T-cell (primary cell): Measurements from ENCODE around the gene GET4. TPM values are rescaled to one million over a fixed set of nuclear protein-coding genes. Genes with fewer than 3 reads are reported as not detected.
"Not testable (repeated sequence)": the region's sequence is repeated elsewhere in the genome, so short reads cannot be mapped to it uniquely, and the experiment has no call there.

Experiments
- ATAC-seq, 4 experiments: fragments of 200-7000 bp in 3 of 4; fragments of 150-1000 bp in 1 of 4; cut with Tn5 transposase; replicated peaks in 1 of 4; 1 replicate in 3 of 4; 2 replicates in 1 of 4; pipeline ENCODE4 v1.10.0; 2021; ENCODE audit warnings: moderate library complexity in 3 of 4, mild to moderate bottlenecking in 2 of 4, moderate number of reproducible peaks in 1 of 4
- CTCF ChIA-PET, 2 donors: fragments of 300-600 bp; sonication (Branson Sonifier 250); formaldehyde crosslinking; loops; one replicate each; lab custom pipeline; 2022; ENCODE audit warnings: antibody characterized with exemption in 2 of 2; lab: Charles Lee
- POLR2A ChIA-PET, 2 donors: fragments of 300-600 bp; sonication (Branson Sonifier 250); formaldehyde crosslinking; loops; one replicate each; lab custom pipeline; 2022; ENCODE audit warnings: antibody characterized with exemption in 2 of 2; lab: Charles Lee
- DNase-seq, 35 experiments: peaks; one replicate each; pipeline versions ENCODE4 v3.0.0 to v3.0.0-alpha.2; 2013 to 2023
- H3K27ac ChIP-seq: one replicate; pipeline ENCODE4 v1.5.1; 2013; ENCODE audit warnings: low read length
- H3K27me3 ChIP-seq, 2 experiments: replicated peaks in 1 of 2; 1 replicate in 1 of 2; 2 replicates in 1 of 2; pipeline versions ENCODE4 v1.6.1 to v1.7.0; 2013; ENCODE audit warnings: low read length in 1 of 2, mixed read lengths in 1 of 2; ENCODE audit not compliant: control insufficient read depth in 2 of 2, insufficient read depth in 2 of 2; ENCODE audit errors: extremely low read depth in 1 of 2
- H3K36me3 ChIP-seq, 2 donors: 1 replicate in 1 of 2; 2 replicates in 1 of 2; pipeline versions ENCODE4 v1.6.1 to v1.7.0; 2013; ENCODE audit warnings: low read length in 1 of 2; ENCODE audit not compliant: control insufficient read depth in 2 of 2, insufficient read depth in 1 of 2; ENCODE audit errors: extremely low read depth in 1 of 2
- H3K4me1 ChIP-seq, 2 experiments: 1 replicate in 1 of 2; 2 replicates in 1 of 2; pipeline versions ENCODE4 v1.6.1 to v1.7.0; 2013; ENCODE audit warnings: low read length in 2 of 2, mixed read lengths in 1 of 2; ENCODE audit not compliant: insufficient read depth in 2 of 2, control insufficient read depth in 1 of 2; ENCODE audit errors: extremely low read depth in 1 of 2
- H3K4me3 ChIP-seq, 2 donors: 1 replicate in 1 of 2; 2 replicates in 1 of 2; pipeline versions ENCODE4 v1.5.1 to v1.7.0; 2013; ENCODE audit warnings: mild to moderate bottlenecking in 2 of 2, low read length in 1 of 2, moderate library complexity in 1 of 2; ENCODE audit not compliant: control insufficient read depth in 1 of 2; ENCODE audit errors: extremely low read depth in 1 of 2
- H3K9me3 ChIP-seq: 2 replicates; pipeline ENCODE4 v1.7.0; 2013
- H3K27ac Mint-ChIP-seq, 2 donors: one replicate each; pipeline ENCODE4 v1.8.0; 2020 to 2021; ENCODE audit warnings: mild to moderate bottlenecking in 2 of 2, mixed read lengths in 2 of 2
- H3K27me3 Mint-ChIP-seq, 2 donors: one replicate each; pipeline ENCODE4 v1.8.0; 2021 to 2022; ENCODE audit warnings: mixed read lengths in 2 of 2
- H3K36me3 Mint-ChIP-seq: one replicate; pipeline ENCODE4 v1.8.0; 2021; ENCODE audit warnings: mixed read lengths
- H3K4me1 Mint-ChIP-seq, 3 donors: one replicate each; pipeline ENCODE4 v1.8.0; 2020 to 2022; ENCODE audit warnings: mixed read lengths in 3 of 3, mild to moderate bottlenecking in 1 of 3
- H3K4me3 Mint-ChIP-seq, 3 donors: one replicate each; pipeline ENCODE4 v1.8.0; 2020 to 2022; ENCODE audit warnings: mild to moderate bottlenecking in 3 of 3, mixed read lengths in 3 of 3, moderate library complexity in 3 of 3
- H3K9me3 Mint-ChIP-seq, 3 donors: one replicate each; pipeline ENCODE4 v1.8.0; 2020 to 2022; ENCODE audit warnings: mixed read lengths in 3 of 3
- WGBS: methylation state at CpG from one replicate; pipeline ENCODE4 v1.1.5; 2013; ENCODE audit warnings: missing lambda C conversion rate; ENCODE audit not compliant: insufficient coverage; 5-methylcytosine and 5-hydroxymethylcytosine counted together
- total RNA-seq, 35 experiments: library from RNA in 6 of 35; stranded (reverse) in 6 of 35; fragments of 120-200 nt in 1 of 35; gene quantifications; one replicate each; pipeline versions ENCODE4 v1.2.1 to v1.2.4 and lab custom pipeline; 2013 to 2026

Gene GET4
- total RNA-seq, 5 donors from 2014 or later (not counting 1 experiment from before 2014, with no cell fraction given), result 52.2 to 76.4 (median 54.7) TPM

- H3K36me3 Mint-ChIP-seq, result peaks cover 53% of the 10 kb centered on the region
- H3K4me1 Mint-ChIP-seq, result peaks cover 0 to 3% (median 0%) of the 10 kb centered on the region in 3 donors
- no peak overlapping the region for H3K4me3 ChIP-seq
- POLR2A ChIA-PET, result no interaction called here
- peaks cover 17 to 55% of the 10 kb centered on the region in 2 donors for H3K36me3 ChIP-seq
- CTCF ChIA-PET, result no interaction called here
- no peaks in the 10 kb centered on the region for H3K9me3 Mint-ChIP-seq
- no peaks in the 10 kb centered on the region for H3K4me1 ChIP-seq
- H3K27me3 Mint-ChIP-seq, result no peaks in the 10 kb centered on the region
- no peak overlapping the region for H3K27ac Mint-ChIP-seq
- H3K4me3 Mint-ChIP-seq, result no peak overlapping the region
- no peaks in the 10 kb centered on the region for H3K27me3 ChIP-seq
- ATAC-seq, result no peak
- DNase-seq, result no peak
- H3K27ac ChIP-seq, result no peak overlapping the region
- WGBS, result 99% methylated on average over 14 of the region's 15 CpGs
- no peaks in the 10 kb centered on the region for H3K9me3 ChIP-seq
These were observed 31.8 kb upstream of the GET4 start for GRCh38 chr7:844514-844913.

- CTCF ChIA-PET, result no interaction called here
- no peak overlapping the region for H3K27ac ChIP-seq
- H3K4me3 ChIP-seq, result no peak overlapping the region
- H3K4me1 Mint-ChIP-seq, result peaks cover 0 to 3% (median 0%) of the 10 kb centered on the region in 3 donors
- no peaks in the 10 kb centered on the region for H3K4me1 ChIP-seq
- no peaks in the 10 kb centered on the region for H3K9me3 Mint-ChIP-seq
- H3K36me3 Mint-ChIP-seq, result peaks cover 54% of the 10 kb centered on the region
- H3K27ac Mint-ChIP-seq, result no peak overlapping the region
- no peaks in the 10 kb centered on the region for H3K9me3 ChIP-seq
- DNase-seq, result no peak
- POLR2A ChIA-PET, result no interaction called here
- peaks cover 17 to 55% of the 10 kb centered on the region in 2 donors for H3K36me3 ChIP-seq
- H3K4me3 Mint-ChIP-seq, result no peak overlapping the region
- ATAC-seq, result no peak
- WGBS, result 98% methylated on average over 14 of the region's 22 CpGs
- no peaks in the 10 kb centered on the region for H3K27me3 Mint-ChIP-seq
- no peaks in the 10 kb centered on the region for H3K27me3 ChIP-seq
These were observed 31.3 kb upstream of the GET4 start for GRCh38 chr7:845091-845490.

- no peak overlapping the region for H3K4me3 Mint-ChIP-seq
- ChIA-PET CTCF (no interaction called here), POLR2A (no interaction called here)
- 95% methylated on average over 10 of the region's 11 CpGs for WGBS
- Histone ChIP-seq H3K4me3 (no peak overlapping the region), H3K27me3 (no peaks in the 10 kb centered on the region), H3K27ac (no peak overlapping the region), H3K36me3 (peaks cover 15 to 52% of the 10 kb centered on the region in 2 donors), H3K9me3 (no peaks in the 10 kb centered on the region), H3K4me1 (no peaks in the 10 kb centered on the region)
- no peak overlapping the region for H3K27ac Mint-ChIP-seq
- ATAC-seq (no peak), DNase-seq (no peak)
- H3K9me3 Mint-ChIP-seq, result no peaks in the 10 kb centered on the region
- H3K27me3 Mint-ChIP-seq, result no peaks in the 10 kb centered on the region
- peaks cover 54% of the 10 kb centered on the region for H3K36me3 Mint-ChIP-seq
- peaks cover 0 to 3% (median 0%) of the 10 kb centered on the region in 3 donors for H3K4me1 Mint-ChIP-seq
These were observed 30.6 kb upstream of the GET4 start for GRCh38 chr7:845731-846130.

GRCh38 chr7:846958-847650 is 29.2 kb upstream of the GET4 start:
- DNase-seq, H3K9me3 Mint-ChIP-seq, H3K9me3 ChIP-seq, ATAC-seq, H3K4me3 Mint-ChIP-seq, H3K27ac Mint-ChIP-seq, H3K4me1 ChIP-seq, H3K27ac ChIP-seq, H3K4me1 Mint-ChIP-seq, POLR2A ChIA-PET, H3K4me3 ChIP-seq, CTCF ChIA-PET, H3K27me3 Mint-ChIP-seq, H3K27me3 ChIP-seq: not testable (repeated sequence)
- WGBS, result 95% methylated on average over 20 of the region's 37 CpGs
- peaks cover 15 to 56% of the 10 kb centered on the region in 2 donors for H3K36me3 ChIP-seq
- H3K36me3 Mint-ChIP-seq, result peaks cover 53% of the 10 kb centered on the region

GRCh38 chr7:847728-848127 is 28.6 kb upstream of the GET4 start:
- peaks cover 20 to 56% of the 10 kb centered on the region in 2 donors for H3K36me3 ChIP-seq
- H3K4me3 ChIP-seq, H3K27me3 Mint-ChIP-seq, H3K27ac ChIP-seq, H3K4me1 ChIP-seq, H3K9me3 ChIP-seq, DNase-seq, POLR2A ChIA-PET, ATAC-seq, H3K9me3 Mint-ChIP-seq, H3K4me1 Mint-ChIP-seq, H3K27me3 ChIP-seq, H3K4me3 Mint-ChIP-seq, H3K27ac Mint-ChIP-seq, CTCF ChIA-PET: not testable (repeated sequence)
- 91% methylated on average over 19 of the region's 28 CpGs for WGBS
- H3K36me3 Mint-ChIP-seq, result peaks cover 47% of the 10 kb centered on the region

GRCh38 chr7:849145-849544 is 27.2 kb upstream of the GET4 start:
- ATAC-seq (no peak), DNase-seq (no peak)
- peaks cover 44% of the 10 kb centered on the region for H3K36me3 Mint-ChIP-seq
- peaks cover 0 to 3% (median 0%) of the 10 kb centered on the region in 3 donors for H3K4me1 Mint-ChIP-seq
- no peaks in the 10 kb centered on the region for H3K4me1 ChIP-seq
- H3K9me3 Mint-ChIP-seq, result no peaks in the 10 kb centered on the region
- ChIA-PET POLR2A (no interaction called here), CTCF (no interaction called here)
- no peaks in the 10 kb centered on the region for H3K27me3 ChIP-seq
- peaks cover 23 to 57% of the 10 kb centered on the region in 2 donors for H3K36me3 ChIP-seq
- no peaks in the 10 kb centered on the region for H3K9me3 ChIP-seq
- no peak overlapping the region for H3K4me3 ChIP-seq
- 92% methylated on average over 12 of the region's 14 CpGs for WGBS
- H3K4me3 Mint-ChIP-seq, result no peak overlapping the region
- H3K27ac ChIP-seq, result no peak overlapping the region
- H3K27me3 Mint-ChIP-seq, result no peaks in the 10 kb centered on the region
- no peak overlapping the region for H3K27ac Mint-ChIP-seq
